ENCODE measurements around the gene MTCL1.

GRCh38 chr18:8785261-8785660 lies 79.9 kb downstream of the MTCL1 start:
- no peak for TF ChIP-seq CTCF (IDR thresholded peaks at IDR 0.05; ENCODE audit: control extremely low read depth in 1 of 3, insufficient read depth in 1 of 3, low read depth in 1 of 3, low read length in 3 of 3)
- TF ChIP-seq KDM1A (IDR thresholded peaks at IDR 0.05; ENCODE audit: borderline replicate concordance, low read length): no peak
- TF ChIP-seq POLR2AphosphoS5 (IDR thresholded peaks at IDR 0.05; ENCODE audit: low read depth, low read length): no peak
